ENCODE results near the gene STAT4. TPM values are rescaled to one million over a fixed set of nuclear protein-coding genes. Genes with fewer than 3 reads are reported as not detected.

The STAT4 gene
- polyA plus RNA-seq, 1 of the 3 experiments (the other 2 are of a cell fraction) = 0.12 TPM

DNA sequence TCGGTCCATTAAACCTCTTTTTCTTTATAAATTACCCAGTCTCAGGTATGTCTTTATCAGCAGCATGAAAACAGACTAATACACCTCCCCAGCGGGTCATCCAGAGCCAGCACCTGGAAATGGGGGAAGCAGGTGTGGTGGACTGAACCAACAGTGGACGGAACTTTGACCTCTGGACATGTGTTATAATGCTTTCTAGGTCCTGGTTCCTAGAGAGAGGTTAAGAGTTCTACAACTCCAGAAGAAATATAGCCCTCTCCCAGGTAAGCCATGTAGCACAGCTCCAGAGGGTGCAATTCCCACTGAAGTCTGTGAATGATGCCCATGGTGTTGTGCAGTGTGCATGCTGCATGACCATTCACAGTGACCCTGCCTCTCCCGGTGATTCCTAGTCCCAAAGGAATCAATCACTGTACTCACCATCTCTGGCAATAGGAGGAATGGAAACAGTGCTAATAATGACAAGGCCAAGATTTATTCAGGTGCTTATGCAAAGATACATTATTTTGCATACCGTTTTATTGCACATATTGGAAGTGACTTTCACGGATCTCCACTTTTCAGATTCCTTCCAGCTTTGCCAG is 49.2 kb upstream of the STAT4 start:
- ChIA-PET CTCF (interaction anchor here (5.4 kb wide), 1 partner anchor 18 kb away, joined by 28 read pairs; no protein-coding TSS in a partner anchor), POLR2A (no interaction called here)
- Histone ChIP-seq H3K4me2 (no peak overlapping the region), H3K27ac (ENCODE audit: low read depth in 2 of 2, low read length in 1 of 2) (no peak overlapping the region), H3K9me3 (no peaks in the 10 kb centered on the region), H3K27me3 (ENCODE audit: insufficient read depth) (no peaks in the 10 kb centered on the region), H3K36me3 (replicated peaks in 1 of 2; ENCODE audit: control insufficient read depth in 1 of 2, insufficient read depth in 2 of 2, low read length in 1 of 2) (no peaks in the 10 kb centered on the region), H3K4me3 (ENCODE audit: low read depth in 2 of 2, low read length in 1 of 2) (no peak overlapping the region), H3F3A (replicated peaks; ENCODE audit: insufficient read depth) (no peaks in the 10 kb centered on the region), H3K9ac (no peak overlapping the region), H2AFZ (ENCODE audit: low read depth) (no peak overlapping the region), H3K9me2 (no peaks in the 10 kb centered on the region), H3K4me1 (ENCODE audit: control insufficient read depth in 1 of 2, insufficient read depth in 2 of 2, low read depth in 1 of 2, low read length in 1 of 2) (0 out of 4 replicates have a peak, but pooled peaks cover 0 to 11% of the 10 kb centered on the region in 2 experiments), H3K79me2 (ENCODE audit: insufficient read depth) (no peaks in the 10 kb centered on the region), H4K20me1 (ENCODE audit: insufficient read depth) (no peaks in the 10 kb centered on the region)
- WGBS (ENCODE audit: low lambda C conversion rate) = 91% methylated on average over 6 of the region's 6 CpGs
- DNase-seq = no peak
- TF ChIP-seq TEAD4 (IDR thresholded peaks at IDR 0.05; ENCODE audit: borderline replicate concordance, insufficient read depth) = no peak
- no peak for TF ChIP-seq ELF1 (IDR thresholded peaks at IDR 0.05)
- no peak for TF ChIP-seq FOXM1 (IDR thresholded peaks at IDR 0.05; ENCODE audit: low read depth)
- no peak for TF ChIP-seq RAD21 (IDR thresholded peaks at IDR 0.05; ENCODE audit: low read length)
- no peak for TF ChIP-seq SIN3A (IDR thresholded peaks at IDR 0.05; ENCODE audit: borderline replicate concordance, low read depth, low read length)
- TF ChIP-seq MEF2A (IDR thresholded peaks at IDR 0.05; ENCODE audit: borderline replicate concordance, low read depth) = no peak
- TF ChIP-seq, protein P1, sequence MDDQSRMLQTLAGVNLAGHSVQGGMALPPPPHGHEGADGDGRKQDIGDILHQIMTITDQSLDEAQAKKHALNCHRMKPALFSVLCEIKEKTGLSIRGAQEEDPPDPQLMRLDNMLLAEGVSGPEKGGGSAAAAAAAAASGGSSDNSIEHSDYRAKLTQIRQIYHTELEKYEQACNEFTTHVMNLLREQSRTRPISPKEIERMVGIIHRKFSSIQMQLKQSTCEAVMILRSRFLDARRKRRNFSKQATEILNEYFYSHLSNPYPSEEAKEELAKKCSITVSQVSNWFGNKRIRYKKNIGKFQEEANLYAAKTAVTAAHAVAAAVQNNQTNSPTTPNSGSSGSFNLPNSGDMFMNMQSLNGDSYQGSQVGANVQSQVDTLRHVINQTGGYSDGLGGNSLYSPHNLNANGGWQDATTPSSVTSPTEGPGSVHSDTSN (IDR thresholded peaks at IDR 0.05) = no peak
- no peak for TF ChIP-seq TCF12 (IDR thresholded peaks at IDR 0.05)
- no peak for TF ChIP-seq TAF1 (IDR thresholded peaks at IDR 0.05; ENCODE audit: borderline replicate concordance, low read depth, low read length)
- TF ChIP-seq, protein P2, sequence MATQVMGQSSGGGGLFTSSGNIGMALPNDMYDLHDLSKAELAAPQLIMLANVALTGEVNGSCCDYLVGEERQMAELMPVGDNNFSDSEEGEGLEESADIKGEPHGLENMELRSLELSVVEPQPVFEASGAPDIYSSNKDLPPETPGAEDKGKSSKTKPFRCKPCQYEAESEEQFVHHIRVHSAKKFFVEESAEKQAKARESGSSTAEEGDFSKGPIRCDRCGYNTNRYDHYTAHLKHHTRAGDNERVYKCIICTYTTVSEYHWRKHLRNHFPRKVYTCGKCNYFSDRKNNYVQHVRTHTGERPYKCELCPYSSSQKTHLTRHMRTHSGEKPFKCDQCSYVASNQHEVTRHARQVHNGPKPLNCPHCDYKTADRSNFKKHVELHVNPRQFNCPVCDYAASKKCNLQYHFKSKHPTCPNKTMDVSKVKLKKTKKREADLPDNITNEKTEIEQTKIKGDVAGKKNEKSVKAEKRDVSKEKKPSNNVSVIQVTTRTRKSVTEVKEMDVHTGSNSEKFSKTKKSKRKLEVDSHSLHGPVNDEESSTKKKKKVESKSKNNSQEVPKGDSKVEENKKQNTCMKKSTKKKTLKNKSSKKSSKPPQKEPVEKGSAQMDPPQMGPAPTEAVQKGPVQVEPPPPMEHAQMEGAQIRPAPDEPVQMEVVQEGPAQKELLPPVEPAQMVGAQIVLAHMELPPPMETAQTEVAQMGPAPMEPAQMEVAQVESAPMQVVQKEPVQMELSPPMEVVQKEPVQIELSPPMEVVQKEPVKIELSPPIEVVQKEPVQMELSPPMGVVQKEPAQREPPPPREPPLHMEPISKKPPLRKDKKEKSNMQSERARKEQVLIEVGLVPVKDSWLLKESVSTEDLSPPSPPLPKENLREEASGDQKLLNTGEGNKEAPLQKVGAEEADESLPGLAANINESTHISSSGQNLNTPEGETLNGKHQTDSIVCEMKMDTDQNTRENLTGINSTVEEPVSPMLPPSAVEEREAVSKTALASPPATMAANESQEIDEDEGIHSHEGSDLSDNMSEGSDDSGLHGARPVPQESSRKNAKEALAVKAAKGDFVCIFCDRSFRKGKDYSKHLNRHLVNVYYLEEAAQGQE (IDR thresholded peaks at IDR 0.05; ENCODE audit: low read depth, low read length) = no peak
- TF ChIP-seq SMC3 (IDR thresholded peaks at IDR 0.05; ENCODE audit: low read depth, low read length) = no peak
- TF ChIP-seq JUND (IDR thresholded peaks at IDR 0.05) = no peak
- TF ChIP-seq GABPA (IDR thresholded peaks at IDR 0.05; ENCODE audit: low read depth) = no peak
- TF ChIP-seq YY1 (IDR thresholded peaks at IDR 0.05; ENCODE audit: low read depth) = no peak
- TF ChIP-seq, protein P3, sequence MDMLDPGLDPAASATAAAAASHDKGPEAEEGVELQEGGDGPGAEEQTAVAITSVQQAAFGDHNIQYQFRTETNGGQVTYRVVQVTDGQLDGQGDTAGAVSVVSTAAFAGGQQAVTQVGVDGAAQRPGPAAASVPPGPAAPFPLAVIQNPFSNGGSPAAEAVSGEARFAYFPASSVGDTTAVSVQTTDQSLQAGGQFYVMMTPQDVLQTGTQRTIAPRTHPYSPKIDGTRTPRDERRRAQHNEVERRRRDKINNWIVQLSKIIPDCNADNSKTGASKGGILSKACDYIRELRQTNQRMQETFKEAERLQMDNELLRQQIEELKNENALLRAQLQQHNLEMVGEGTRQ (IDR thresholded peaks at IDR 0.05; ENCODE audit: borderline replicate concordance, low read depth, low read length) = no peak
- TF ChIP-seq, protein P4, sequence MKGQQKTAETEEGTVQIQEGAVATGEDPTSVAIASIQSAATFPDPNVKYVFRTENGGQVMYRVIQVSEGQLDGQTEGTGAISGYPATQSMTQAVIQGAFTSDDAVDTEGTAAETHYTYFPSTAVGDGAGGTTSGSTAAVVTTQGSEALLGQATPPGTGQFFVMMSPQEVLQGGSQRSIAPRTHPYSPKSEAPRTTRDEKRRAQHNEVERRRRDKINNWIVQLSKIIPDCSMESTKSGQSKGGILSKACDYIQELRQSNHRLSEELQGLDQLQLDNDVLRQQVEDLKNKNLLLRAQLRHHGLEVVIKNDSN (IDR thresholded peaks at IDR 0.05; ENCODE audit: borderline replicate concordance, low read depth) = no peak
